ENCODE measurements around the gene KIAA1755. TPM values are rescaled to one million over a fixed set of nuclear protein-coding genes. Genes with fewer than 3 reads are reported as not detected.

Gene KIAA1755
- total and polyA plus RNA-seq, 10 of the 15 experiments (the other 5 are each of a cell fraction or from before 2014, with no cell fraction given), result not detected

GRCh38 chr20:38293491-38294065 lies 33.0 kb upstream of the KIAA1755 start:
- no TSS peak for BruUV-seq (replicated peaks)
- ATAC-seq (no peak), FAIRE-seq (no peak), DNase-seq (ENCODE audit: low read depth, low spot score) (no peak)
- Histone ChIP-seq H3K36me3 (ENCODE audit: control insufficient read depth in 2 of 2, insufficient read depth in 2 of 2, low read length in 1 of 2) (no peaks in the 10 kb centered on the region), H3K79me2 (ENCODE audit: control insufficient read depth, insufficient read depth, low read length) (no peaks in the 10 kb centered on the region), H3K27me3 (replicated peaks in 1 of 2; ENCODE audit: control insufficient read depth in 2 of 2, insufficient read depth in 2 of 2, low read length in 1 of 2) (peaks cover 0 to 2% of the 10 kb centered on the region in 2 experiments; a peak in 1 of 4 replicates), H3K9ac (ENCODE audit: control insufficient read depth, insufficient read depth, low read length) (no peak overlapping the region), H4K20me1 (ENCODE audit: control insufficient read depth, insufficient read depth) (no peaks in the 10 kb centered on the region), H3K4me2 (ENCODE audit: control insufficient read depth, insufficient read depth) (no peak overlapping the region), H3K27ac (ENCODE audit: control insufficient read depth, insufficient read depth) (no peak overlapping the region), H2AFZ (ENCODE audit: control insufficient read depth, low read depth, low read length) (no peak overlapping the region), H3K4me3 (no peak overlapping the region), H3K4me1 (ENCODE audit: control insufficient read depth, insufficient read depth, low read length) (no peaks in the 10 kb centered on the region), H3K9me3 (replicated peaks; ENCODE audit: control insufficient read depth, insufficient read depth, low read length) (no peaks in the 10 kb centered on the region)
- ChIA-PET SMC1A (ENCODE audit: uncharacterized antibody, unreplicated experiment) (no interaction called here), RAD21 (ENCODE audit: unreplicated experiment) (no interaction called here), CTCF (no interaction called here), POLR2A (no interaction called here)
- WGBS (ENCODE audit: insufficient coverage, insufficient replicate concordance, low lambda C conversion rate, missing lambda C conversion rate), result 22% methylated on average over 7 of the region's 7 CpGs
- intact Hi-C loops (cut with micrococcal nuclease; ENCODE audit: unreplicated experiment), result no loop called here
- TF ChIP-seq NFYA (IDR thresholded peaks at IDR 0.05; ENCODE audit: borderline replicate concordance, low read depth, low read length) (no peak), RCOR1 (conservative IDR thresholded peaks at IDR 0.05; ENCODE audit: low read depth, low read length) (no peak), SMARCA5 (IDR thresholded peaks at IDR 0.05) (no peak), ZNF687 (IDR thresholded peaks at IDR 0.05) (no peak), SMAD1 (IDR thresholded peaks at IDR 0.05; ENCODE audit: low read depth, partially characterized antibody) (no peak), SREBF2 (IDR thresholded peaks at IDR 0.05; ENCODE audit: low read length) (no peak)
- in situ Hi-C loops (cut with MboI), result no loop called here

All from GM12878 (cell line).